WI38 (cell line): ENCODE data around the gene UVSSA.

ENCODE experiments used
- H3K4me3 ChIP-seq: 2 replicates; pipeline ENCODE4 v1.5.1; 2011; ENCODE audit warnings: low read depth, mild to moderate bottlenecking, control low read depth, low read length
- TF ChIP-seq, protein P1 (sequence below): IDR thresholded peaks from 2 replicates; pipeline ENCODE4 v1.5.1; 2012; ENCODE audit warnings: low read depth, mild to moderate bottlenecking, control low read depth, low read length

UVSSA gene

DNA sequence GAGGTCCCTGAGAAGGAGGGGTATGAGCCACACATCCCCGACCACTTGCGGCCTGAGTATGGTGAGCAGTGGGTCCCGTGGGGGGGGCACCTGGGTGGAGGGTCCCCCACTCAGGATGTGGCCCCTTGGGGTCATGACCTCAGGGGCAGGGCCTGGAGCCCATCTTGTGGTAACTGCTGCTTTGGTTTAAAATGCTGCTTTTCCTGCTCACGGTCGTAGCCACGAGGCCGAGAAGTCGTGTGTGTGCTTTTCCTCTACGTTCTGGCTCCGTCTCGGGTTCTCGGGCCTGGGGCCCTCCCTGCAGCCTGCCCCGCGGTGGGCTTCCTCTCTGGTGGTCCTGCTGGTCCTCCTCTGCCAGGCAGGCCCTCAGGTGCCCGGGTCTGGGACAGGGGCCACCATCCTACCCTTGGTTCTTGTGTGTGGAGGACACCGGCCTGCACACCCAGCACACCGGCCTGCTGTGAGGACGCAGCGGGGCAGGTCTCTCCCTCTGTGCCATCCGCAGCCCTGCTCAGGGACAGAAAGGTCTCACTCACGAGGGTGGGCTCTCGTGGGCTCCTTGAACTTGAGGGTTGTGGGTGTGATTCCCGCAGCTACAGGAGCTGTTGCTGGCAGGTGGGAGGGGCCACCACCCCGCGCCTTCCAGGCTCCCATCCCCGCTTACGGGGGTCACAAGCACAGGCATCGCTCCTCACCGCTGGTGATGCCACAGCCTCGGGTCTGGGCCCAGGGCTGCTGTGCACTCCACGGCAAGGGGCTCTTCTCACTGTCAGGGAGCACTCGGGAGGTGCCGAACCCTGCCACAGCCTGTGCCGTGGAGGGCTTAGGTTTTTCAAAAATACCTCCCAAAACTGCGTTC is 19.6 kb downstream of the UVSSA start:
- TF ChIP-seq, protein P1, sequence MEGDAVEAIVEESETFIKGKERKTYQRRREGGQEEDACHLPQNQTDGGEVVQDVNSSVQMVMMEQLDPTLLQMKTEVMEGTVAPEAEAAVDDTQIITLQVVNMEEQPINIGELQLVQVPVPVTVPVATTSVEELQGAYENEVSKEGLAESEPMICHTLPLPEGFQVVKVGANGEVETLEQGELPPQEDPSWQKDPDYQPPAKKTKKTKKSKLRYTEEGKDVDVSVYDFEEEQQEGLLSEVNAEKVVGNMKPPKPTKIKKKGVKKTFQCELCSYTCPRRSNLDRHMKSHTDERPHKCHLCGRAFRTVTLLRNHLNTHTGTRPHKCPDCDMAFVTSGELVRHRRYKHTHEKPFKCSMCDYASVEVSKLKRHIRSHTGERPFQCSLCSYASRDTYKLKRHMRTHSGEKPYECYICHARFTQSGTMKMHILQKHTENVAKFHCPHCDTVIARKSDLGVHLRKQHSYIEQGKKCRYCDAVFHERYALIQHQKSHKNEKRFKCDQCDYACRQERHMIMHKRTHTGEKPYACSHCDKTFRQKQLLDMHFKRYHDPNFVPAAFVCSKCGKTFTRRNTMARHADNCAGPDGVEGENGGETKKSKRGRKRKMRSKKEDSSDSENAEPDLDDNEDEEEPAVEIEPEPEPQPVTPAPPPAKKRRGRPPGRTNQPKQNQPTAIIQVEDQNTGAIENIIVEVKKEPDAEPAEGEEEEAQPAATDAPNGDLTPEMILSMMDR: no peak
- no peak overlapping the region for H3K4me3 ChIP-seq

DNA sequence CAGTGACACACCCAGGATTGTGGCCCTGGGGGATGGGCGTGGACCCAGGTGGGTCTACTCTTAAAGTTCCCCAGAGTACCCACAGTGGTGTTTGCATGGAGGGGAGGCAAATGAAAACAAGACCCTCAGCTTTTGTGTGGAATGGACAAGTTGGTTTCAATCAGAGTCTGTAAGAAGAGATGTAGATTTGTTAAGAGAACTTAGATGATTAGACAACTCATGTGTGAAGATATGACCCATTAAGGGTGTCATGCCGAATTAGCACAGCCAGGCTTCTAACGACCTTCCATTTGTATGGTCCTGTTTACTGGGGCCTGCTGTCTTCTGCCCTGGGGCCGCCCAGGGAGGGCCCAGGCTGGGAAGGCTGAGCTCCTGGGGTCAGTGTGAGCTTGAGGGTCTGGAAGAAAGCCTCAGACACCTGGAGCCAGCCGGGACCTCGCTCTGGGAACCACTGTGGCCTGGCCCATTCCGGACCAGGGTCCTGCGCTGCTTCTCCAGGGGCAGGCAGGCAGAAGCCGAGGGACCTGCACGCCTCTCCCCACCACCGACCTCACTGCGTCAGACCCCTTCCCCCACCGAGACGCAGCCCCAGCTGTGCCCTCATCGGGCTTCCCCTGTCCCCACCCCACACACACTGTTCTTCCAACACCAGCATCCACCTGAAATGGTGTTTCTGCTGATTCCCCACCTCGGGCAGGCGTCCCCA is 20.4 kb downstream of the UVSSA start:
- no peak overlapping the region for H3K4me3 ChIP-seq
- TF ChIP-seq, protein P1: no peak

DNA sequence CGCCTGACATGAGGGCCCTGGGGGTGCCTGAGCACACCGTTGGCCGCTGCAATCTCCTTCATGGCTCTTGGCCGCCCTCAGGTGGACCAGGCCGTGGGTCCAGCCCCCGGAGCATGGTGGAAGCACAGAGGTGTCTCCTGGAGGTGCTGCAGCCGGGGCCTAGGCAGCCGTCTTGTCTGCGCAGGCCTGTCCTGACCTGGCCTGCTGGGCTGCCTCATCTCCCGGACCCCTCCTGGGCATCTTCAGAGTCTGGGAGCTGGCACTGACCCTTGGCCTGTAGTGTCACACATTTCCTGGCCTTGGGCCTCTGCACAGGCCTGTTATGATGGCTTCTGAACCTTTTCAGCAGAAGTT is 20.9 kb downstream of the UVSSA start:
- TF ChIP-seq, protein P1: no peak
- H3K4me3 ChIP-seq: no peak overlapping the region

DNA sequence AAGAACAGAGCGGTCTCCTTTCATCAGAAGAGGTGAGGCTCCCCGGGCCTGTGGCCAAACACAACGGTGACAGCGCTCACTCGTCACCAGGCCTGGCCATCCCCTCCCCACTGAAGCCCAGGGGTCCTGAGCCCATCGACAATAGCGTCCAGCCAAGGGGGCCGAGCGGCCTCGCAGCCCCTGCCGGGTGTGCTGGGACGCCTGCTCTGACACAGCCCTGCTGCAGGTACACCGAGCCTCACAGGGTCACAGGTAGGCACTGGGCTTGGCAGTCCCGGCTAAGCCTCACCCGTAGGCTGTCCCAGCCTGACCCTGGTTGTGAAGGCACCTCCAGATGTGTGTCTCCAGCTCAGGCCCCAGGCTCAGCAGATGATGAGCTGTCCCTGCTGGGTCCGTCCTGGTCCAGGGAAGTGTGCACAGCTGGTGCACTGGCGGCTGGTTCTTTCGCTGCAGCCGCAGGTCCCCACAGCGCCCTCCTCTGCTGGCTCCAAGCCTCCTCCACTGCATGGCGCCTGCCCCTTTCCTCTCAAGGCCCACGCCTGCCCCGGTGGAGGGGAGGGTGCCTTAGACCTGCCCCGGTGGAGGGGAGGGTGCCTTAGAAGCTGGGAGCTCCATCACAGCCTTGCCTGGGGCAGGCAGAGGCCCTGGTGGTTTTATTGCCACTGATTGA is 21.5 kb downstream of the UVSSA start:
- H3K4me3 ChIP-seq: no peak overlapping the region
- TF ChIP-seq, protein P1: no peak

DNA sequence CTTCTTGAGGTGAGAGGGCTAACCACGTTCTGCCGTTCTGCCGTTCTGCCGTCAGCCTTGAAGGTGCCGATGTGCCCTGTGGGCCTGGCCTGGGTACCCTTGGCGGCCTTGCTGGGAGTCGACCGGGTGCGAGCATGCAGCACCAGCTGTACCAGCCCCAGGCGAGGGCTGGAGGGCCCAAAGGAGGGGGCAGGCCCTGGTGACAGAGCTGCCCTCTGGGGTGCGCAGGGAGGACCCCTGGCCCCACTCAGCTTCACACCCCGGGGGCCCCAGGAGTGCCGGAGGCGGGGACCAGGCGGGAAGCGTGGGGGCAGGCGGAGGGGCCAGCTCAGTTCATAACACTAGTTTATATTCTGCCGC is 22.1 kb downstream of the UVSSA start:
- TF ChIP-seq, protein P1: no peak
- H3K4me3 ChIP-seq: no peak overlapping the region

DNA sequence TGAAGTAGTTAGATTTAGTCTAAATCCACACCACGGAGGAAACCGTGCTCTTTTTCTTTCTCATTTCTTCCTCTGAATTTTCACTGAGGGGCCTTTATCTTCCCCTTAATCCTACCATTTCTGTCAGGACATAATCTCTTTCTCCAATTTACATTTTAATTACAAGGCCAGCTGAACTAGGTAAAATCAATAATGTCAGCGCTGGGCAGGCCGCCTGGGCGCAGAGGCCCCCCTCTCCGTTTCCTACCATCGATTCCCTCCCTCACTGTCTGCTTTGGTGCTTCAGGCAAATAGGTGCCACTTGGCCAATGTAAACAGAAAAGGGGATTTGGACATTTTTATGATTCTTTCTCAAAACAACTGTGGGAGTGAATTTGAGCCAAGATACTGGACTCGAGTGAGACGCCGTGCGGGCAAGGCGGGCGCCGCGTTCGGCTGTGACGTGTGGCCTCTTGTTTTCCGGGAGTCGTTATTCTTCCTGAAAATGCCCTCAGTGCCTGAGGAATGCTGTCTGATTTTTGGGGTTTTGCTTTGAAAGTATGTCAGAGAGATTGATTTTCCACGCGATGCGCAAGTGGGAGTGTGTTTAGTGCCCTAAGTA is 22.6 kb downstream of the UVSSA start:
- H3K4me3 ChIP-seq: no peak overlapping the region
- TF ChIP-seq, protein P1: no peak
